HepG2 (cell line): Measurements from ENCODE around the gene RPAP3. TPM values are rescaled to one million over a fixed set of nuclear protein-coding genes. Genes with fewer than 3 reads are reported as not detected.
A peak's percentile ranks its signal among the peaks of the same experiment; 100 is the strongest.

Source experiments
- CEBPG ChIP-seq: IDR thresholded peaks from 2 replicates; pipeline ENCODE4 v1.6.1; 2016
- HIVEP1 ChIP-seq: sonication (generic); formaldehyde crosslinking; IDR thresholded peaks from 2 replicates; pipeline ENCODE4 v1.4.0; 2020; ENCODE audit warnings: mild to moderate bottlenecking, missing genetic modification reagents
- KDM1A ChIP-seq: IDR thresholded peaks from 2 replicates; pipeline ENCODE4 v1.6.1; 2016; ENCODE audit warnings: missing compliant biosample characterization
- KDM5A ChIP-seq: fragments of 200-600 bp; sonication (generic); IDR thresholded peaks from 2 replicates; pipeline ENCODE4 v1.7.0; 2018; ENCODE audit warnings: antibody characterized with exemption, mild to moderate bottlenecking, low read length, borderline replicate concordance
- MYNN ChIP-seq: sonication (generic); formaldehyde crosslinking; IDR thresholded peaks from 2 replicates; pipeline ENCODE4 v1.4.0; 2020; ENCODE audit warnings: mild to moderate bottlenecking, low read depth, missing genetic modification reagents
- NR2F6 ChIP-seq, 2 experiments: IDR thresholded peaks; 2 replicates each; pipeline ENCODE4 v1.6.1; 2016; ENCODE audit warnings: antibody characterized with exemption in 1 of 2, mild to moderate bottlenecking in 1 of 2
- PAX8 ChIP-seq: sonication (generic); formaldehyde crosslinking; IDR thresholded peaks from 2 replicates; pipeline ENCODE4 v1.8.0; 2022; ENCODE audit warnings: mild to moderate bottlenecking, missing genetic modification reagents, borderline replicate concordance
- PITX1 ChIP-seq: sonication (generic); formaldehyde crosslinking; IDR thresholded peaks from 2 replicates; pipeline ENCODE4 v1.5.1; 2020; ENCODE audit warnings: mild to moderate bottlenecking, missing genetic modification reagents
- RFXAP ChIP-seq: sonication (generic); formaldehyde crosslinking; IDR thresholded peaks from 2 replicates; pipeline ENCODE4 v1.4.0; 2020; ENCODE audit warnings: missing genetic modification reagents, borderline replicate concordance
- SALL1 ChIP-seq: sonication (generic); formaldehyde crosslinking; IDR thresholded peaks from 2 replicates; pipeline ENCODE4 v1.8.0; 2022; ENCODE audit warnings: mild to moderate bottlenecking, missing genetic modification reagents
- SKI ChIP-seq: fragments of 450-650 bp; IDR thresholded peaks from one replicate; pipeline ENCODE4 v1.6.1; 2018; ENCODE audit warnings: mild to moderate bottlenecking; ENCODE audit not compliant: partially characterized antibody
- SNAPC2 ChIP-seq: sonication (generic); formaldehyde crosslinking; IDR thresholded peaks from 2 replicates; pipeline ENCODE4 v1.8.1; 2022; ENCODE audit warnings: mild to moderate bottlenecking, missing genetic modification reagents
- SOX5 ChIP-seq: IDR thresholded peaks from 2 replicates; pipeline ENCODE4 v1.6.1; 2016; ENCODE audit warnings: borderline replicate concordance
- TARDBP ChIP-seq: sonication (generic); formaldehyde crosslinking; IDR thresholded peaks from 2 replicates; pipeline ENCODE4 v1.8.0; 2022; ENCODE audit warnings: mild to moderate bottlenecking, missing genetic modification reagents
- YEATS4 ChIP-seq: sonication (generic); formaldehyde crosslinking; IDR thresholded peaks from 2 replicates; pipeline ENCODE4 v1.4.0; 2020; ENCODE audit warnings: missing genetic modification reagents, borderline replicate concordance
- ZNF235 ChIP-seq: sonication (generic); formaldehyde crosslinking; IDR thresholded peaks from 2 replicates; pipeline ENCODE4 v1.8.1; 2023; ENCODE audit warnings: mild to moderate bottlenecking, missing genetic modification reagents, borderline replicate concordance
- ZNF557 ChIP-seq: sonication (generic); formaldehyde crosslinking; IDR thresholded peaks from 2 replicates; pipeline ENCODE4 v1.4.0; 2020; ENCODE audit warnings: missing genetic modification reagents
- ZNF563 ChIP-seq: sonication (generic); formaldehyde crosslinking; IDR thresholded peaks from 2 replicates; pipeline ENCODE4 v1.8.0; 2022; ENCODE audit warnings: mild to moderate bottlenecking, moderate library complexity, missing genetic modification reagents
- ZNF614 ChIP-seq: IDR thresholded peaks from 2 replicates; pipeline ENCODE4 v1.6.1; 2018; ENCODE audit warnings: missing biosample characterization, missing genetic modification reagents, inconsistent platforms, borderline replicate concordance
- ZNF749 ChIP-seq: sonication (generic); formaldehyde crosslinking; IDR thresholded peaks from 2 replicates; pipeline ENCODE4 v1.8.0; 2022; ENCODE audit warnings: mild to moderate bottlenecking, missing genetic modification reagents, moderate library complexity, borderline replicate concordance
- ZSCAN21 ChIP-seq: sonication (generic); formaldehyde crosslinking; IDR thresholded peaks from 2 replicates; pipeline ENCODE4 v1.8.0; 2022; ENCODE audit warnings: mild to moderate bottlenecking, missing genetic modification reagents, moderate library complexity, borderline replicate concordance
- polyA plus RNA-seq, 8 experiments: library from polyadenylated mRNA; depleted of rRNA in 3 of 8; stranded (reverse) in 7 of 8; unstranded in 1 of 8; fragments of >200 nt; fragmentation: Illumina TruSeq in 4 of 8; extraction: Trizol in 4 of 8; gene quantifications; 2 replicates each; pipeline versions ENCODE4 v1.2.1 to v1.2.3, GENCODE V29; 2011 to 2016; ENCODE audit warnings: low read depth in 4 of 8, missing spikeins in 1 of 8, mixed read lengths in 1 of 8; ENCODE audit not compliant: insufficient read depth in 1 of 8
- total RNA-seq, 5 experiments: library from RNA; depleted of rRNA; stranded (reverse); fragments of >200 nt; fragmentation: Illumina TruSeq; extraction: Trizol; gene quantifications; 2 replicates each; pipeline ENCODE4 v1.2.3, GENCODE V29; 2016; ENCODE audit warnings: low read depth in 1 of 5
- TF ChIP-seq, protein P1 (sequence below): sonication (generic); formaldehyde crosslinking; conservative IDR thresholded peaks from 2 replicates; pipeline ENCODE4 v1.4.0; 2020; ENCODE audit warnings: mild to moderate bottlenecking, missing genetic modification reagents, moderate library complexity
- TF ChIP-seq, protein P2 (sequence below): sonication (generic); formaldehyde crosslinking; conservative IDR thresholded peaks from 2 replicates; pipeline ENCODE4 v1.8.0; 2022; ENCODE audit warnings: missing genetic modification reagents
- TF ChIP-seq, protein P3 (sequence below): IDR thresholded peaks from 2 replicates; pipeline ENCODE4 v1.6.1; 2016; ENCODE audit warnings: low read depth, borderline replicate concordance

The RPAP3 gene
- total and polyA plus RNA-seq, 2 of the 13 experiments (the other 11 are each of a cell fraction or from before 2014, with no cell fraction given), result 8.8 to 32.8 TPM

DNA sequence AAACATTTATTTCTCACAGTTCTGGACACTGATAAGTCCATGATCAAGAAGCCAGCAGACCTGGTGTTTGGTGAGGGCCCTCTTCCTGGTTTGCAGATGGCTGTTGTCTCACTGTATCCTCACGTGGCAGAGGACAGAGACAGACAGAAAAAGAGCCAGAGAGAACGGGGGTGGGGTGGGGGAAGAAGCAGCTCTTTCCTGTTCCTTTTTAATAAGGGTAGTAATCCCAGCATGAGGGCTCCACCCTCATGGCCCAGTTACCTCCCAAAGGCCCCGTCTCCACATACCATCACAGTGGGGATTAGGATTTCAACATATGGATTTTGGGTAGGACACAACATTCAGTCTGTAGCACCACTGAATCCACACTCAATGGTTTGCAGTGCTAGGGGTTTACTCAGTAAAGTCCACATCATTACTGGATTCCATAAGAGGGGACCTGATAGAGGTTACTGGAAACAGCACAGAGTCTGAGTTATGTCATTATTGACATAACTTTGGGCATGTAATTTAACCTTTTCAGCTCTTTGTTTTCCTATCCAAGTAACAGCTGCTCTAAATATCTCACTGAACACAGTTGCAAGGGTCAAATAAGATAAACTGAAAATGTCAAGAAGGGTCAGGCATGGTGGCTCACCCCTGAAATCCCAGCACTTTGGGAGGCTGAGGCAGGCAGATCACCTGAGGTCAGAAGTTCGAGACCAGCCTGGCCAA lies 53.2 kb downstream of the RPAP3 start (continued):
- TF ChIP-seq, protein P1, sequence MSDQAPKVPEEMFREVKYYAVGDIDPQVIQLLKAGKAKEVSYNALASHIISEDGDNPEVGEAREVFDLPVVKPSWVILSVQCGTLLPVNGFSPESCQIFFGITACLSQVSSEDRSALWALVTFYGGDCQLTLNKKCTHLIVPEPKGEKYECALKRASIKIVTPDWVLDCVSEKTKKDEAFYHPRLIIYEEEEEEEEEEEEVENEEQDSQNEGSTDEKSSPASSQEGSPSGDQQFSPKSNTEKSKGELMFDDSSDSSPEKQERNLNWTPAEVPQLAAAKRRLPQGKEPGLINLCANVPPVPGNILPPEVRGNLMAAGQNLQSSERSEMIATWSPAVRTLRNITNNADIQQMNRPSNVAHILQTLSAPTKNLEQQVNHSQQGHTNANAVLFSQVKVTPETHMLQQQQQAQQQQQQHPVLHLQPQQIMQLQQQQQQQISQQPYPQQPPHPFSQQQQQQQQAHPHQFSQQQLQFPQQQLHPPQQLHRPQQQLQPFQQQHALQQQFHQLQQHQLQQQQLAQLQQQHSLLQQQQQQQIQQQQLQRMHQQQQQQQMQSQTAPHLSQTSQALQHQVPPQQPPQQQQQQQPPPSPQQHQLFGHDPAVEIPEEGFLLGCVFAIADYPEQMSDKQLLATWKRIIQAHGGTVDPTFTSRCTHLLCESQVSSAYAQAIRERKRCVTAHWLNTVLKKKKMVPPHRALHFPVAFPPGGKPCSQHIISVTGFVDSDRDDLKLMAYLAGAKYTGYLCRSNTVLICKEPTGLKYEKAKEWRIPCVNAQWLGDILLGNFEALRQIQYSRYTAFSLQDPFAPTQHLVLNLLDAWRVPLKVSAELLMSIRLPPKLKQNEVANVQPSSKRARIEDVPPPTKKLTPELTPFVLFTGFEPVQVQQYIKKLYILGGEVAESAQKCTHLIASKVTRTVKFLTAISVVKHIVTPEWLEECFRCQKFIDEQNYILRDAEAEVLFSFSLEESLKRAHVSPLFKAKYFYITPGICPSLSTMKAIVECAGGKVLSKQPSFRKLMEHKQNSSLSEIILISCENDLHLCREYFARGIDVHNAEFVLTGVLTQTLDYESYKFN (CRISPR knock-in tag), result peak; percentile 83
- TF ChIP-seq MYNN (CRISPR knock-in tag), result no peak
- TF ChIP-seq ZNF557 (CRISPR knock-in tag), result 0 out of 2 replicates have a peak, but pooled peaks have one; percentile 20
- peak; percentile 82 for TF ChIP-seq PITX1 (CRISPR knock-in tag)
- no peak for TF ChIP-seq ZNF235 (CRISPR knock-in tag)
- TF ChIP-seq SKI, result peak; percentile 58
- no peak for TF ChIP-seq HIVEP1 (CRISPR knock-in tag)
- TF ChIP-seq ZNF614 (CRISPR knock-in tag), result peak; percentile 72; the same call in 1 of the 2 replicates
- TF ChIP-seq ZNF749 (CRISPR knock-in tag), result peak; percentile 13; the same call in 1 of the 2 replicates
- TF ChIP-seq RFXAP, result 0 out of 2 replicates have a peak, but pooled peaks have one; percentile 50
- no peak for TF ChIP-seq ZNF563
- TF ChIP-seq PAX8 (CRISPR knock-in tag), result no peak
- peak; percentile 74 for TF ChIP-seq CEBPG (CRISPR knock-in tag)
- TF ChIP-seq SNAPC2 (CRISPR knock-in tag), result peak; percentile 44; the same call in 1 of the 2 replicates
- peak; percentile 71; the same call in 1 of the 2 replicates for TF ChIP-seq TARDBP (CRISPR knock-in tag)
- peak; percentile 97 for TF ChIP-seq NR2F6 (IDR thresholded peaks at IDR 0.05)
- peak; percentile 98 for TF ChIP-seq NR2F6 (CRISPR knock-in tag; IDR thresholded peaks at IDR 0.05)
- TF ChIP-seq ZSCAN21 (CRISPR knock-in tag), result peak; percentile 61; the same call in 1 of the 2 replicates
- TF ChIP-seq, protein P2, sequence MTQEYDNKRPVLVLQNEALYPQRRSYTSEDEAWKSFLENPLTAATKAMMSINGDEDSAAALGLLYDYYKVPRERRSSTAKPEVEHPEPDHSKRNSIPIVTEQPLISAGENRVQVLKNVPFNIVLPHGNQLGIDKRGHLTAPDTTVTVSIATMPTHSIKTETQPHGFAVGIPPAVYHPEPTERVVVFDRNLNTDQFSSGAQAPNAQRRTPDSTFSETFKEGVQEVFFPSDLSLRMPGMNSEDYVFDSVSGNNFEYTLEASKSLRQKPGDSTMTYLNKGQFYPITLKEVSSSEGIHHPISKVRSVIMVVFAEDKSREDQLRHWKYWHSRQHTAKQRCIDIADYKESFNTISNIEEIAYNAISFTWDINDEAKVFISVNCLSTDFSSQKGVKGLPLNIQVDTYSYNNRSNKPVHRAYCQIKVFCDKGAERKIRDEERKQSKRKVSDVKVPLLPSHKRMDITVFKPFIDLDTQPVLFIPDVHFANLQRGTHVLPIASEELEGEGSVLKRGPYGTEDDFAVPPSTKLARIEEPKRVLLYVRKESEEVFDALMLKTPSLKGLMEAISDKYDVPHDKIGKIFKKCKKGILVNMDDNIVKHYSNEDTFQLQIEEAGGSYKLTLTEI (CRISPR knock-in tag), result no peak
- peak; percentile 62; the same call in 1 of the 2 replicates for TF ChIP-seq YEATS4 (CRISPR knock-in tag)
- TF ChIP-seq SALL1, result peak; percentile 57
- TF ChIP-seq, protein P3, sequence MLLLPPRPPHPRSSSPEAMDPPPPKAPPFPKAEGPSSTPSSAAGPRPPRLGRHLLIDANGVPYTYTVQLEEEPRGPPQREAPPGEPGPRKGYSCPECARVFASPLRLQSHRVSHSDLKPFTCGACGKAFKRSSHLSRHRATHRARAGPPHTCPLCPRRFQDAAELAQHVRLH (CRISPR knock-in tag), result no peak
- TF ChIP-seq SOX5 (CRISPR knock-in tag), result peak; percentile 94
- peak; percentile 70 for TF ChIP-seq KDM1A
- TF ChIP-seq KDM5A, result no peak
